SK-N-SH (cell line): ENCODE data around the gene HYAL2.

ENCODE experiments used
- CTCF ChIP-seq: fragments of 200-600 bp; sonication (generic); IDR thresholded peaks from 2 replicates; pipeline ENCODE4 v1.6.1; 2017; ENCODE audit warnings: antibody characterized with exemption, mild to moderate bottlenecking, moderate library complexity
- EP300 ChIP-seq, 2 experiments: IDR thresholded peaks; 2 replicates each; pipeline versions ENCODE4 v1.4.0 to v1.6.1; 2012; ENCODE audit warnings: borderline replicate concordance in 1 of 2, low read depth in 1 of 2, low read length in 1 of 2
- FOSL2 ChIP-seq: IDR thresholded peaks from 2 replicates; pipeline ENCODE4 v1.4.0; 2012; ENCODE audit warnings: low read depth, mild to moderate bottlenecking, moderate library complexity, borderline replicate concordance
- GABPA ChIP-seq: IDR thresholded peaks from 2 replicates; pipeline ENCODE4 v1.4.0; 2012; ENCODE audit warnings: low read depth, mild to moderate bottlenecking
- POLR2AphosphoS5 ChIP-seq: IDR thresholded peaks from 2 replicates; pipeline ENCODE4 v1.6.1; 2012; ENCODE audit warnings: low read depth, low read length
- RAD21 ChIP-seq: IDR thresholded peaks from 2 replicates; pipeline ENCODE4 v1.6.1; 2012; ENCODE audit warnings: mild to moderate bottlenecking, low read length
- RCOR1 ChIP-seq: fragments of 150-350 bp; IDR thresholded peaks from 2 replicates; pipeline ENCODE4 v1.6.1; 2017; ENCODE audit warnings: antibody characterized with exemption, low read length
- RFX5 ChIP-seq: IDR thresholded peaks from 2 replicates; pipeline ENCODE4 v1.6.1; 2012; ENCODE audit warnings: mild to moderate bottlenecking, improper control_type of control experiment, low read length
- SIN3A ChIP-seq: IDR thresholded peaks from 2 replicates; pipeline ENCODE4 v1.6.1; 2012; ENCODE audit warnings: low read depth, mild to moderate bottlenecking, low read length, moderate library complexity, borderline replicate concordance
- TAF1 ChIP-seq: IDR thresholded peaks from 2 replicates; pipeline ENCODE4 v1.6.1; 2012; ENCODE audit warnings: low read depth, mild to moderate bottlenecking, low read length, moderate library complexity, borderline replicate concordance
- YY1 ChIP-seq: IDR thresholded peaks from 2 replicates; pipeline ENCODE4 v1.4.0; 2012; ENCODE audit warnings: low read depth, mild to moderate bottlenecking

- no peak for TF ChIP-seq TAF1
- no peak for TF ChIP-seq CTCF
- TF ChIP-seq POLR2AphosphoS5: no peak
- no peak for TF ChIP-seq EP300 (IDR thresholded peaks at IDR 0.05; ENCODE audit: borderline replicate concordance in 1 of 2, low read depth in 1 of 2, low read length in 1 of 2)
- TF ChIP-seq GABPA: no peak
- TF ChIP-seq RAD21: no peak
- no peak for TF ChIP-seq RFX5
- no peak for TF ChIP-seq RCOR1
- no peak for TF ChIP-seq SIN3A
- TF ChIP-seq YY1: no peak
- TF ChIP-seq FOSL2: no peak
Observed at GRCh38 chr3:50333744-50334328, 11.3 kb upstream of the HYAL2 start.
